ENCODE measurements around the gene PTPDC1. TPM values are rescaled to one million over a fixed set of nuclear protein-coding genes. Genes with fewer than 3 reads are reported as not detected.

The PTPDC1 gene
- polyA plus RNA-seq, 1 experiment: 6.6 TPM

DNA sequence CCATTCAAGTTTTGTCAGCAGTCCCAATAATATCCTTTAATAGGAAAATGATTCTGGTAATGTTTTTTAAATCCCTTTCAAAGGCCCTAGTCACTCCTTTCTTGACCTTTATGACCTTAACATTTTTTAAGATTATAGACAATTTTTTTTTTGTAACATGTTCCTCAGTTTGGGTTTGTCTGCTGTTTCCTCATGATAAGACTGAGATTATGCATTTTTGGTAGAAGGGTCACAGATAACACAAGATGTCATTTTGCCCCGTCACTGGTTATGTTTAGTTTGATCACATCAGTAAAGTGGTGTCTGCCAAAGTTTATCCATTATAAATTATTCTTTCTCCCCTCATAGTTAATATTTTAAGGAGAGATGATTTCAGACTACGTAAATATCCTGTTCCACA is 16.0 kb upstream of the PTPDC1 start:
- no peak overlapping the region for H3K27ac ChIP-seq (ENCODE audit: low read depth, low read length)
- POLR2A ChIA-PET: no interaction called here
- no peak for DNase-seq (ENCODE audit: low read depth, low spot score)
- H3K9me3 ChIP-seq (ENCODE audit: control insufficient read depth, insufficient read depth, low read length): no peaks in the 10 kb centered on the region
- TF ChIP-seq, protein P1, sequence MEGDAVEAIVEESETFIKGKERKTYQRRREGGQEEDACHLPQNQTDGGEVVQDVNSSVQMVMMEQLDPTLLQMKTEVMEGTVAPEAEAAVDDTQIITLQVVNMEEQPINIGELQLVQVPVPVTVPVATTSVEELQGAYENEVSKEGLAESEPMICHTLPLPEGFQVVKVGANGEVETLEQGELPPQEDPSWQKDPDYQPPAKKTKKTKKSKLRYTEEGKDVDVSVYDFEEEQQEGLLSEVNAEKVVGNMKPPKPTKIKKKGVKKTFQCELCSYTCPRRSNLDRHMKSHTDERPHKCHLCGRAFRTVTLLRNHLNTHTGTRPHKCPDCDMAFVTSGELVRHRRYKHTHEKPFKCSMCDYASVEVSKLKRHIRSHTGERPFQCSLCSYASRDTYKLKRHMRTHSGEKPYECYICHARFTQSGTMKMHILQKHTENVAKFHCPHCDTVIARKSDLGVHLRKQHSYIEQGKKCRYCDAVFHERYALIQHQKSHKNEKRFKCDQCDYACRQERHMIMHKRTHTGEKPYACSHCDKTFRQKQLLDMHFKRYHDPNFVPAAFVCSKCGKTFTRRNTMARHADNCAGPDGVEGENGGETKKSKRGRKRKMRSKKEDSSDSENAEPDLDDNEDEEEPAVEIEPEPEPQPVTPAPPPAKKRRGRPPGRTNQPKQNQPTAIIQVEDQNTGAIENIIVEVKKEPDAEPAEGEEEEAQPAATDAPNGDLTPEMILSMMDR (IDR thresholded peaks at IDR 0.05; ENCODE audit: low read depth, low read length): no peak
- H3K27me3 ChIP-seq (ENCODE audit: control insufficient read depth, insufficient read depth, low read length): no peaks in the 10 kb centered on the region
- H3K4me3 ChIP-seq (ENCODE audit: low read depth, low read length): no peak overlapping the region
- CTCF ChIA-PET: interaction anchor here (1.1 to 5.6 kb wide), 4 partner anchors 54 to 145 kb away, joined by 4 to 249 read pairs (median 20); no protein-coding TSS in a partner anchor

DNA sequence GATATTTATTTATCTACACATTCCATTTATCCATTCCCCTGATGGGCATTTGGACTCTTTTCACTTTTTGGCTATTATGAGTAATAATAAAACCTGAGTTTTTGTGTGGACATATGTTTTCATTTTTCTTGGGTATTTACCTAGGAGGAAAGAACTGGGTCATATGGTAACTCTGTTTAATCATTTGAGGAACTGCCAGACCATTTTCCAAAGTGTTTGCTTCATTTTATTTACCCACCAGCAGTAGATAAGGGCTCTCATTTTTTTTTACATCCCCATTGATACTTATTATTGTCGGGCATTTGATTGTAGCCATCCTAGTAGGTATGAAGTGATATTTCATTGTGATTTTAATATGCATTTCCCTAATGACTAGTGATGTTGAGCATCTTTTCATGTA is 7.7 kb upstream of the PTPDC1 start:
- Histone ChIP-seq H3K27me3 (ENCODE audit: control insufficient read depth, insufficient read depth, low read length) (no peaks in the 10 kb centered on the region), H3K27ac (ENCODE audit: low read depth, low read length) (no peak overlapping the region), H3K9me3 (ENCODE audit: control insufficient read depth, insufficient read depth, low read length) (no peaks in the 10 kb centered on the region), H3K4me3 (ENCODE audit: low read depth, low read length) (no peak overlapping the region)
- ChIA-PET POLR2A (no interaction called here), CTCF (interaction anchor here (3.3 kb wide), 1 partner anchor 11 kb away, joined by 14 read pairs; no protein-coding TSS in a partner anchor)
- DNase-seq (ENCODE audit: low read depth, low spot score): no peak
- TF ChIP-seq, protein P1 (IDR thresholded peaks at IDR 0.05; ENCODE audit: low read depth, low read length): no peak

GRCh38 chr9:94078086-94078485 is 6.2 kb upstream of the PTPDC1 start:
- no peak overlapping the region for H3K4me3 ChIP-seq (ENCODE audit: low read depth, low read length)
- H3K27me3 ChIP-seq (ENCODE audit: control insufficient read depth, insufficient read depth, low read length): no peaks in the 10 kb centered on the region
- TF ChIP-seq, protein P1 (IDR thresholded peaks at IDR 0.05; ENCODE audit: low read depth, low read length): no peak
- H3K9me3 ChIP-seq (ENCODE audit: control insufficient read depth, insufficient read depth, low read length): no peaks in the 10 kb centered on the region
- CTCF ChIA-PET: interaction anchor here (3.3 kb wide), 1 partner anchor 12 kb away, joined by 14 read pairs; no protein-coding TSS in a partner anchor
- DNase-seq (ENCODE audit: low read depth, low spot score): no peak
- POLR2A ChIA-PET: no interaction called here
- H3K27ac ChIP-seq (ENCODE audit: low read depth, low read length): no peak overlapping the region

- H3K4me3 ChIP-seq (ENCODE audit: low read depth, low read length): no peak overlapping the region
- TF ChIP-seq, protein P1 (IDR thresholded peaks at IDR 0.05; ENCODE audit: low read depth, low read length): no peak
- no peaks in the 10 kb centered on the region for H3K27me3 ChIP-seq (ENCODE audit: control insufficient read depth, insufficient read depth, low read length)
- DNase-seq (ENCODE audit: low read depth, low spot score): no peak
- CTCF ChIA-PET: interaction anchor here (3.3 kb wide), 1 partner anchor 13 kb away, joined by 14 read pairs; no protein-coding TSS in a partner anchor
- H3K27ac ChIP-seq (ENCODE audit: low read depth, low read length): no peak overlapping the region
- POLR2A ChIA-PET: no interaction called here
- no peaks in the 10 kb centered on the region for H3K9me3 ChIP-seq (ENCODE audit: control insufficient read depth, insufficient read depth, low read length)
These were observed 5.0 kb upstream of the PTPDC1 start for GRCh38 chr9:94079236-94079635.

DNA sequence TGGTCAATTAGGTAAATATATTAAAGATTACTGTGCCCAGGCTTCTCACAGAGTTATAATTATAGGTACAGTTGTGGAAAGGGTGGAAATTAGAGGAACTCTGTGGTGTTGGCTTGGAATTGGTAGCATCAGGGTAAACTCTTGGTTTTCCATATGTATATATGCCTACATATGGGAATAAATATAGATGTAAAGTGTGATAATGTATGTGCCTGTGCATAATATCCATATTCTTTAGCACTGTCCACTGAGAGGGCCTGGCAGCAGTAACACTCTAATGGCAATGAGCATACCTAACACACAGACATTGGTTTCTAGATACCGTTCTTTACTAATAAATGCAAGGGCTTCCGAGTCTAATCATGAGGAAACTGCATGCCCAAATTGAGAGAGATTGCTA is 4.0 kb upstream of the PTPDC1 start:
- H3K4me3 ChIP-seq (ENCODE audit: low read depth, low read length): no peak overlapping the region
- POLR2A ChIA-PET: no interaction called here
- TF ChIP-seq, protein P1 (IDR thresholded peaks at IDR 0.05; ENCODE audit: low read depth, low read length): no peak
- DNase-seq (ENCODE audit: low read depth, low spot score): no peak
- no peaks in the 10 kb centered on the region for H3K27me3 ChIP-seq (ENCODE audit: control insufficient read depth, insufficient read depth, low read length)
- H3K27ac ChIP-seq (ENCODE audit: low read depth, low read length): no peak overlapping the region
- H3K9me3 ChIP-seq (ENCODE audit: control insufficient read depth, insufficient read depth, low read length): no peaks in the 10 kb centered on the region; the same call in 1 of the 2 replicates
- CTCF ChIA-PET: interaction anchor here (1.7 kb wide), 1 partner anchor 15 kb away, joined by 7 read pairs; no protein-coding TSS in a partner anchor

All from AG04450 (cell line).